Heart left ventricle (tissue), 16 donors: Measurements from ENCODE around the gene RNF4. TPM values are rescaled to one million over a fixed set of nuclear protein-coding genes. Genes with fewer than 3 reads are reported as not detected.

ENCODE experiments used
- ATAC-seq, 4 donors: fragments of 200-7000 bp; cut with Tn5 transposase; one replicate each; pipeline ENCODE4 v1.9.1; 2020 to 2022; ENCODE audit warnings: moderate library complexity in 4 of 4, mild to moderate bottlenecking in 3 of 4, moderate number of reproducible peaks in 1 of 4
- DNase-seq, 5 donors: peaks; one replicate each; pipeline ENCODE4 v3.0.0-alpha.2; 2020
- H3K27ac ChIP-seq, 12 donors: fragments of 200-600 bp; sonication (generic) in 4 of 12; one replicate each; pipeline versions ENCODE4 v1.5.0 to v1.8.0; 2016 to 2022; ENCODE audit warnings: mild to moderate bottlenecking in 2 of 12
- H3K27me3 ChIP-seq, 9 donors: fragments of 200-600 bp; sonication (generic) in 2 of 9; one replicate each; pipeline versions ENCODE4 v1.5.1 to v1.8.0; 2016 to 2022; ENCODE audit warnings: mild to moderate bottlenecking in 3 of 9
- H3K36me3 ChIP-seq, 9 donors: fragments of 200-600 bp; sonication (generic) in 2 of 9; one replicate each; pipeline versions ENCODE4 v1.5.0 to v1.8.0; 2018 to 2022; ENCODE audit warnings: mild to moderate bottlenecking in 2 of 9
- H3K4me1 ChIP-seq, 12 donors: fragments of 200-600 bp; sonication (generic) in 4 of 12; one replicate each; pipeline versions ENCODE4 v1.5.0 to v1.8.0; 2016 to 2022; ENCODE audit warnings: mild to moderate bottlenecking in 3 of 12
- H3K4me3 ChIP-seq, 12 donors: fragments of 200-600 bp; sonication (generic) in 4 of 12; one replicate each; pipeline versions ENCODE4 v1.5.0 to v1.8.0; 2017 to 2022; ENCODE audit warnings: mild to moderate bottlenecking in 9 of 12, moderate library complexity in 4 of 12
- H3K9me3 ChIP-seq, 12 donors: fragments of 200-600 bp; sonication (generic) in 4 of 12; one replicate each; pipeline versions ENCODE4 v1.5.0 to v1.8.0; 2016 to 2022; ENCODE audit warnings: mild to moderate bottlenecking in 1 of 12
- POLR2A ChIP-seq, 2 donors: fragments of 450-650 bp; IDR thresholded peaks; one replicate each; pipeline ENCODE4 v1.6.1; 2017; ENCODE audit warnings: antibody characterized with exemption in 2 of 2, mild to moderate bottlenecking in 2 of 2, moderate library complexity in 2 of 2
- WGBS, 4 donors: extraction: QIAGEN DNeasy Blood & Tissue Kit in 2 of 4; methylation state at CpG; one replicate each; pipeline versions ENCODE4 v1.1.5 to v1.1.7; 2013 to 2018; 5-methylcytosine and 5-hydroxymethylcytosine counted together
- intact Hi-C, 10 donors: fragments of 100-400 bp; cut with DNase I; formaldehyde crosslinking; loops; one replicate each; pipeline versions ENCODE4 v1.11.1 to v1.14.2; 2022
- polyA plus RNA-seq, 2 donors: library from polyadenylated mRNA; stranded (reverse); fragments of 200-250 nt; gene quantifications; one replicate each; pipeline ENCODE4 v1.2.3, GENCODE V29; 2013
- total RNA-seq, 9 donors: library from RNA; depleted of rRNA in 2 of 9; stranded (reverse); fragments of >200 nt in 2 of 9; fragmentation: NEBNext Ultra II Directional in 3 of 9; extraction: Animal tissue kit (Norgen Biotek cat#: 25700) in 3 of 9; gene quantifications; one replicate each; pipeline versions ENCODE4 v1.1.0 to v1.2.4, GENCODE V29; 2016 to 2023
- TF ChIP-seq, protein P1 (sequence below), 12 donors: fragments of 200-600 bp; sonication (generic) in 4 of 12; IDR thresholded peaks; one replicate each; pipeline versions ENCODE4 v1.5.0 to v1.8.0; 2018 to 2022; ENCODE audit warnings: antibody characterized with exemption in 12 of 12, mild to moderate bottlenecking in 5 of 12
- donor health status: ischemic (EF 13 %, LVEDD 7.1; RV severe dilation, severe dysfunction).
- donor health status: healthy with polysubstance abuse.
- donor health status: DM: no; HTN: yes; CAD: no.
- donor health status: DM: no; HTN: no; CAD: no.
- donor health status: ischemic (EF 25% LVEDD 6.9; RV normal size, moderate dysfunction).
- donor health status: ischemic (EF 25% LVEDD 5.7; RV mildly dilated, moderate dysfunction).
- donor health status: healthy.
- donor health status: DM: yes; HTN: yes; CAD: no.
- donor health status: ischemic (EF 35%, LVEDD 5.7; RV mildly dilated, moderate dysfunction).
- donor health status: nonischemic (EF 11% LVEDD 7.7; RV severe dilation, severe dysfunction).
- donor health status: DM: yes; HTN: yes; CAD: no.
- donor health status: PGD.
- donor health status: ischemic (EF 29% LVEDD 5.4; RV normal size, mild dysfunction).
- donor health status: nonischemic (EF 23%, LVEDD 6.1; RV moderate dilation, normal function).

Gene RNF4
- total and polyA plus RNA-seq, 11 donors, result 10.6 to 45.7 (median 30.8) TPM

DNA sequence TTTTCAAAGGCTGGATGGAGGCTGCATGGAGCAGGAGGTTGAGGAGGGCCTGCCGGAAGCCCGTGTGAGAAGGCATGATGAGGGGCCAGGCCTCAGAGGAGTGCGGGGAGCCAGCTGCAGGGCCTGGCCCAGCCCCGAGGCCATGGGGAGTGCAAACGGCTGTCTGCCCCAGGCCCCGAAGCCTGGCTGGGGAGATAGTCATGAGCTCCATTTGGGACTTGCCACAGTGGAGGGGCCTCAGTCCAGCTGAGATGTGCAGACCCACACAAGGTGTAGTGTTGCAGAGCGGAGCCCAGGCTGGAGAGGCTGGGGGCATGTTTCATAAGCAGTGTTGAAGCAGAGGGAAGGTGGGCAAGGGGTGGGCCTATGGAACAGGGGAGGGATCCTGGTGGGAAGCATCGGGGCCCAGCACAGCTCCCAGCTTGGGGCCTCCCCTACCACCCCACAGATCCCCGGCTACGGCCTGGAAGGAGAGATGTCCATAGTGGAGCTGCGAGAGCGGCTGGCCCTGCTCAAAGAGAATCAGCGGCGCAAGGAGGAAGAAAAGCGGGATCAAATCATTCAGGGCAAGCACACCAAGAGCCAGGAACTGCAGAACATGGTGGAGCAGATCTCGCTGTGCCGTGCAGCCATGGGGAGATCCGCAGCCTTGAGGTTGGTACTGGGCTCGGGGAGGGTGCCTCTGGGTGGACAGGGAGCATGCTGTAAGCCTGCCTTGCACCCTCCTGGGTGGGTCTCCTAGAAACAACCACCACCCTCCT lies 9.1 kb upstream of the RNF4 start:
- intact Hi-C loops, result loop anchor here in 9 of 10 donors (5.0 to 10.0 kb wide), 7 partner anchors 75 to 242 kb away; partner anchors contain the start of genes FAM193A (in 3 of the 9), HAUS3 (in 1 of the 9) and POLN (in 1 of the 9)
- Histone ChIP-seq H3K36me3 (no peaks in the 10 kb centered on the region), H3K4me1 (peaks cover 0 to 15% (median 8%) of the 10 kb centered on the region in 12 donors), H3K27ac (no peak overlapping the region), H3K4me3 (no peak overlapping the region), H3K9me3 (no peaks in the 10 kb centered on the region), H3K27me3 (peaks cover 0 to 12% (median 0%) of the 10 kb centered on the region in 9 donors)
- DNase-seq (no peak), ATAC-seq (no peak)
- WGBS, 4 donors, result 90 to 94% (median 93%) methylated on average over 18 to 19 of the region's 19 CpGs
- TF ChIP-seq, protein P1, sequence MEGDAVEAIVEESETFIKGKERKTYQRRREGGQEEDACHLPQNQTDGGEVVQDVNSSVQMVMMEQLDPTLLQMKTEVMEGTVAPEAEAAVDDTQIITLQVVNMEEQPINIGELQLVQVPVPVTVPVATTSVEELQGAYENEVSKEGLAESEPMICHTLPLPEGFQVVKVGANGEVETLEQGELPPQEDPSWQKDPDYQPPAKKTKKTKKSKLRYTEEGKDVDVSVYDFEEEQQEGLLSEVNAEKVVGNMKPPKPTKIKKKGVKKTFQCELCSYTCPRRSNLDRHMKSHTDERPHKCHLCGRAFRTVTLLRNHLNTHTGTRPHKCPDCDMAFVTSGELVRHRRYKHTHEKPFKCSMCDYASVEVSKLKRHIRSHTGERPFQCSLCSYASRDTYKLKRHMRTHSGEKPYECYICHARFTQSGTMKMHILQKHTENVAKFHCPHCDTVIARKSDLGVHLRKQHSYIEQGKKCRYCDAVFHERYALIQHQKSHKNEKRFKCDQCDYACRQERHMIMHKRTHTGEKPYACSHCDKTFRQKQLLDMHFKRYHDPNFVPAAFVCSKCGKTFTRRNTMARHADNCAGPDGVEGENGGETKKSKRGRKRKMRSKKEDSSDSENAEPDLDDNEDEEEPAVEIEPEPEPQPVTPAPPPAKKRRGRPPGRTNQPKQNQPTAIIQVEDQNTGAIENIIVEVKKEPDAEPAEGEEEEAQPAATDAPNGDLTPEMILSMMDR (IDR thresholded peaks at IDR 0.05), result no peak
- TF ChIP-seq POLR2A (IDR thresholded peaks at IDR 0.05), result no peak

DNA sequence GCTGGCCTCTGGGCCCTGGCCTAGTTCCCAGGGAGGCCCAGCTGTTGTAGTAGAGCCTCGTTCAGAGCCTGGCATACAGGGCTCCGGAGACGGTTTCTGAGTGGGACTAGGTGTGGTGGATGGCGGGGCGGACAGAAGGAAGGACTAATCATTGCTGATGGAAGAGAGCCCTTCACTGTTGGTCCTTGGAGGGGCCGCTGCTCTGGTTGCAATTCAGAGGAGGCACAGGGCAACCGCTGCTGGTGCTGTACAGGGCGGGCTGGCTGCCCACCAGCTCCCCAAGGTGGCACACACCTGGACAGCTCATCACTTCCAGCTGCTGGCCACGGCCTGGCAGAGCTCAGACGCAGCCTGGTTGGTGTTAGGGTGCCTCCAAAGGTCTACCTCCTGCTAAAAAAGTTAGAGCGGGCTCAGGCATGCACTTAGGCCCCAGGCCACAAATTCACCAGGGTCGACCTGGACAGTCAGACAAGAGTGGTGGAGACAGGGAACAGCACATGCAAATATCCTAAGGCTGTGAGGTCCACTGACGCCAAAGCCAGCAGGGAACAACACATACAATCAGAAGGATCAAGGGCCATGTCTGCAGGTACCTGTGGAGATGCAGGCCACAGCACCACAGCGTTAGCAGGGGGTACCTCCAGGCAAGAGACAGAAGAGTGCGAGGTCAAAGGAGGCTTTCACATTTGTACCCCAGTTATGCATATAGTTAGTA lies 7.5 kb upstream of the RNF4 start:
- peaks cover 0 to 12% (median 0%) of the 10 kb centered on the region in 9 donors for H3K27me3 ChIP-seq
- intact Hi-C loops, result loop anchor here in 9 of 10 donors (5.0 to 10.0 kb wide), 7 partner anchors 73 to 244 kb away; partner anchors contain the start of genes FAM193A (in 3 of the 9), HAUS3 (in 1 of the 9) and POLN (in 1 of the 9)
- ATAC-seq (no peak), DNase-seq (no peak)
- H3K27ac ChIP-seq, result no peak overlapping the region
- no peaks in the 10 kb centered on the region for H3K36me3 ChIP-seq
- 88 to 97% (median 90%) methylated on average over 6 to 15 of the region's 15 CpGs for WGBS, 4 donors
- peaks cover 0 to 15% (median 8%) of the 10 kb centered on the region in 12 donors for H3K4me1 ChIP-seq
- no peaks in the 10 kb centered on the region for H3K9me3 ChIP-seq
- no peak overlapping the region for H3K4me3 ChIP-seq
- no peak for TF ChIP-seq POLR2A (IDR thresholded peaks at IDR 0.05)
- TF ChIP-seq, protein P1 (IDR thresholded peaks at IDR 0.05), result no peak

DNA sequence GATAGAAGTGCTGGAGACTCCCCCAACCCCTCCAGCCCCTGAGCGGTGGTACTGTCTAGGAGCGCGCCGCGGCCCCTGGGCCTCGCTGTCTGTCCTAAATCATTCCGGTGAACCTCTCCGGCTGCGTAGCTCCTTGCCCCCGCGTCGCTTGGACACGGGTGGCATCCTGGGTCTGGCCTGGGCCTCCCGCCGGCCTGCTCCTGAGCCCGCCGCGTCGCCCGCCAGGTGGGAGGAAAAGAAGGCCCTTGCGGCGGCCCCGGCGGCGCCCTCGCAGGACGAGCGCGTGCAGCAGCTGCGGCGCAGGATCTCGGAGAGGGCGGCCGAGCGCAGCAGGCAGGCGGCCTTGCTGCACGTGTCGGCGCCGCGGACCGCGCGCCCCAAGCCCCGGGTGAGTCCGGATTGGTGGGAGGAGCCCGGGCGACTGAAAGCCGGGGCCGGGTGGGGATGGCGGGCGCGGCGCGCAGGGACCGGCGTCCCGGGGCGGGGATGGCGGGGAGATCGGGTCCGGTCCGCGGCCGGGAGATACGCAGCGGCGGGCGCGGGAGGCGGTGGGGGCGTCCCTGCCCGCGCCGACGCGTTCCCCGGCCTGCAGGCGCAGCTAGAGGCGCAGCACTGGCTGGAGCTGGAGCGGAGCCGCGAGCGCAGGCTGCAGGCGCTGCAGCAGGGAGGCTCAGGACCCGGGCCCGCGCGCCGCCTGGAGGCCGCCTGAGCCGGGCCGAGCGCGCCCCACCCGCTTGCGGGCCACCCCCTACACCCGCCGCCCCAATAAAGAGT lies 6.5 kb upstream of the RNF4 start:
- intact Hi-C loops, result loop anchor here in 9 of 10 donors (2.0 to 10.0 kb wide), 8 partner anchors 72 to 245 kb away; partner anchors contain the start of genes FAM193A (in 3 of the 9), HAUS3 (in 1 of the 9) and POLN (in 1 of the 9)
- H3K27me3 ChIP-seq, result peaks cover 0 to 12% (median 0%) of the 10 kb centered on the region in 9 donors
- H3K9me3 ChIP-seq, result no peaks in the 10 kb centered on the region
- DNase-seq (peak; percentile 67 to 84 (median 73)), ATAC-seq (peak; percentile 68 to 96 (median 90))
- H3K4me1 ChIP-seq, result peaks cover 0 to 18% (median 11%) of the 10 kb centered on the region in 12 donors
- peak overlapping the region in 9 of 12 donors; percentile 6 to 78 (median 62) for H3K27ac ChIP-seq
- 4 to 15% (median 6%) methylated on average over 26 to 99 of the region's 99 CpGs for WGBS, 4 donors
- peak overlapping the region; percentile 35 to 80 (median 60) for H3K4me3 ChIP-seq
- no peak for TF ChIP-seq POLR2A (IDR thresholded peaks at IDR 0.05)
- TF ChIP-seq, protein P1 (IDR thresholded peaks at IDR 0.05), result peak in 11 of 12 donors; percentile 33 to 79 (median 66)
- H3K36me3 ChIP-seq, result no peaks in the 10 kb centered on the region
